Skin of body (tissue), 2 donors: ENCODE data around the gene RNF141. TPM values are rescaled to one million over a fixed set of nuclear protein-coding genes. Genes with fewer than 3 reads are reported as not detected.

Source experiments
- DNase-seq: peaks from one replicate; lab custom pipeline; 2025; lab: John Stamatoyannopoulos, UW
- total RNA-seq: library from RNA; depleted of rRNA; stranded (reverse); fragments of >200 nt; gene quantifications from one replicate; pipeline ENCODE4 v1.2.3, GENCODE V29; 2014

RNF141 gene
- total RNA-seq, 1 donor from 2014 or later, result 34.2 TPM

GRCh38 chr11:10483174-10483573 is 57.8 kb downstream of the RNF141 start:
- DNase-seq, result no peak

GRCh38 chr11:10481560-10482349 is 59.2 kb downstream of the RNF141 start:
- no peak for DNase-seq

DNA sequence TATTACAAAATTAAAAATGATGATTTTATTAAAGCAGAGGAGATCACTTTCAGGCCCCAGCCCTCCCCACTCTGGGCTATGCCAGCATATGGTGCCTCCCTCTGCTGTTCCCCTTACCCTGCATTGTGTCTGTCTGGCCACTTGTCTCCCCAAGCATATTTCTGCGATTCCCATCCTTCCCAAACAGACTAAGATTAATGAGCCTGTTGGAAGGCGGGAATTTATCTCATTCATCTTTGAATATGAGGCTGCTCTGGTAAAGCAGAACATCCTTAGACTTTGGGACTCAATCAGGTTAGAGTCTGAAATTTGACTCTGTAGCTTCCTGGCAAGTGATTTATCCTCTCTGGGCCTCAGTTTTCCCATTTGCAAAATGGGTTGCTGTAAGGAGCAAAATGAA is 60.2 kb downstream of the RNF141 start:
- DNase-seq, result no peak

DNA sequence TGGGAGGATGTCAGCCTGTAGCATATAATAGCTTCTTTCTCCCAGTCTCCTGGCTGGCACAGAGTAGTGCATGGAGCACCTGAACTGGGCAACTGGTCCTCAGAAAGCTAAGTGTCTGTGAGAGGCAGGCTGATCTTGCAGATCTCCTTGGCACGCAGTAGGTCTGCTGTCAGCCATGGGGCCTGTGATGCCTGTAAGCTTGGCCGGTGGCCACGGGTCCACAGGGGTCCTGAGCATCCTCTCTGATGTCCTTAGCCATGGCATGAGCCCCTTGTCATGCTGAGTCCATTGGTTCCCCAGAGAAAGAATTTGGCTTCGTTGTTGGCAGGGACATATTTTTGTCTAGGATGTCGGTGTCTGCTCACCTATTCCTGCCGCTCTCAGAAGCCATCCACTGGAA is 61.0 kb downstream of the RNF141 start:
- DNase-seq, result no peak

- no peak for DNase-seq
Observed at GRCh38 chr11:10478574-10479550, 62.1 kb downstream of the RNF141 start.

DNA sequence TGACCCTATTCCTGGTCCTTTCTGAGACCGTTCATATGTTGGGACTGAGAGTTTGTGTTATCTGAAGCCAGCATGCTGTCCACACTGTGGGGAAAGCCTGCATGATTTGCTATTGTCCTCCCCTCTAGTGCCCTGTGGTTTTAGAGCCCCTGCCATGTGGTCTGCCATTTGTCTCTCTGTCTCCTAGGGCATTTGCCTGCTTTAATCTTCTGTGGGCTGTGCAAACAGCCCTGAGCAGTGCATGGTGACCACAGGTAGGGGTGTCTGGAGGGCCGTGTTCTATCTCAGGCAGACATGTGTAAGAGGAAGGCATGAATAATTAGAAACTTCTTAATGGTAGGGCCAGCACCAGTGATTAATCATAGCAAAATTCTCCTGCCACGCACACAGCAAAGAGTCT is 62.9 kb downstream of the RNF141 start:
- no peak for DNase-seq

DNA sequence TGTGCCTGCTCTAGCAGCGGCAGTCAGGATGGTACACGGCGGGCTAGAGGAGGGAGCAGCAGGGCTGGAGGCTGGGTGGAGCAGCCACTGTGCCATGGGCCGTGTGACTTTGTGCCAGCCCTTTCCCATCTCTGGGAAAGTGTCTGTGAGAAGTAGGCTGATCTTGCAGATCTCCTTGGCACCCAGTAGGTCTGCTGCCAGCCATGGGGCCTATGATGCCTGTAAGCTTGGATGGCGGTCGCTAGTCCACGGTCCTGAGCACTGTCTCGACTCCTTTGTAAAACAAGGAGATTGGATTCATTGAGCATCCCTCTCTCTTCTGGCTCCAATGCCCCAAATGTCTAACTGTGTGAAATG is 63.3 kb downstream of the RNF141 start:
- no peak for DNase-seq

- no peak for DNase-seq
Observed at GRCh38 chr11:10476927-10477689, 63.9 kb downstream of the RNF141 start.

DNA sequence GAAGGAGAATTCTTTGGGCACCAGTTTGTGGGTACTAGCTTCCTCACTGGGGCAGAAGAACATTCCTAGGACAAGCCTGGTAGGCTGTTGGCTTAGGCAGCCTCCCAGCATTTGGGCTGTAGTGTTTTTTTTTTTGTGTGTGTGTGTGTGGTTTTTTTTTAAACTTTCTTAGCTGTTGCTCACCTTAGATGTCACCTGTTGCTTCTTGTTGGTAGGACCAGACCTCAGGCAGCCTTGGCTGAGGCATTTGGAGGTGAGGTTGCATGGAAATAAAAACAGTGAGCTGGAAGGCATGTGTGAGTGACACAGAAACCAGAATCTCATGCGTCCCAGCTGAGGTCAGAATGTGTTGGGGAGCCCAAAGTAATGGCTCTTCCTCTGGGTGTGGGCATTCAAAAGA is 64.6 kb downstream of the RNF141 start:
- no peak for DNase-seq

DNA sequence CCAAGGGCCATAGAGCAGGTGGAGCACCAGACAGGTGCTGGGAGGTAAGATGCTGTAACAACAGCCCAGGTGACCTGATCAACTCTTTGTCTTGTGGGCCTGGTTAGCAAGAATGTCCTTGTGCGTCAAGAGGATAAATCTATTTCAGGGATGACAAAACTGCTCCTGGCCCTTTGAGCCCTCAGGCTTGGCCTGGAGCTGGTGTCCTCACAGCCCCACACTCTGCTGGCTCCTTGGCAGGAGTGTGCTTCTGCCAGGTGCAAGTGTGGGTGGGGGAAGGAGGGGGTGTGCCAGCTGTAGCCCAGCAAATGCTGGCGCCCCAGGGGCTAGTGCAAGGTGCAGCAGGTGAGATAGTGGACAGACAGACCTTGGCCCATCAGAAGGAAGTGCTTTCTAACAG is 66.4 kb downstream of the RNF141 start:
- no peak for DNase-seq

GRCh38 chr11:10473371-10473770 is 67.6 kb downstream of the RNF141 start:
- no peak for DNase-seq

DNA sequence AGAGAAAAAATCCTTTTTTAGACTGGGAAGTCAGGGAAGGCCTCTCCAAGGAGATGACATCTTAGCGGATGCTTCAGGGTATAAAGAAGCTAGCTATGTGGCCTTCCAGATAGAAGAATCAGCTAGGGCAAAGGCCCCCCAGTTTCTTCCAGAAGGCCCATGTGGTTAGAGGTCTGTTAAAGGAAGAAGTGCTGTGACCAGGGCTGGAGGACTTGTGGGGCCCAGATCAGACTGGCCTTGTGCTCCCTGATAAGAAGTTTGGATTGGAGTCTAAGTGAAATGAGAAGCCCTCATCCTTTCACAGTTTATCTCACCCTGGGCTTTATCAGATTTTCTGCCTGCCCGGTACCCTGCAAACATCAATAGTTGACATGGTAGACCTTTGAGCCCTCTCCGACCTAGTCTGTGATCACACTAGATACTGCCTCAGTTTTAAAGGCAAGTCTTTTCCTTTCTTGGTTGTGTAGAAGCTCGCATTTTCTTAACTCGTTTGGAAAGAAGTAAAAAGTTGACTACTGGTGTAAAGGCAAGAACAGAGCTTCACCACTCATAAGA is 78.2 kb downstream of the RNF141 start:
- no peak for DNase-seq

Other genes with a start within 250 kb of the RNF141 start
- gene SBF2, start 247.0 kb downstream of the RNF141 start, total RNA-seq, result 62.5 TPM
- 44.3 TPM for gene ADM, start 236.1 kb downstream of the RNF141 start, total RNA-seq
- gene AMPD3, start 85.9 kb downstream of the RNF141 start, total RNA-seq, result 6.9 TPM
- 48.0 TPM for gene LYVE1, start 27.5 kb upstream of the RNF141 start, total RNA-seq
- gene IRAG1, start 152.6 kb upstream of the RNF141 start, total RNA-seq, result 3.4 TPM
- 32.8 TPM for gene CTR9, start 210.1 kb upstream of the RNF141 start, total RNA-seq